NCI-H526 treated with DMSO at 0.1 percent for 48 hours (cell line): Measurements from ENCODE around the gene HES3.
"Not testable (repeated sequence)": the region's sequence is repeated elsewhere in the genome, so short reads cannot be mapped to it uniquely, and the experiment has no call there.

Source experiments
- DNase-seq: peaks from one replicate; lab custom pipeline; 2025; lab: John Stamatoyannopoulos, UW

Gene HES3

GRCh38 chr1:6219641-6220040 lies 24.3 kb upstream of the HES3 start:
- not testable (repeated sequence) for DNase-seq

GRCh38 chr1:6220236-6220635 lies 23.7 kb upstream of the HES3 start:
- no peak for DNase-seq

- no peak for DNase-seq
These were observed 22.7 kb upstream of the HES3 start for GRCh38 chr1:6221210-6221784.

- no peak for DNase-seq
These were observed 21.3 kb upstream of the HES3 start for GRCh38 chr1:6222636-6223035.

- DNase-seq = no peak
These were observed 20.4 kb upstream of the HES3 start for GRCh38 chr1:6223617-6224016.

GRCh38 chr1:6224718-6225117 lies 19.3 kb upstream of the HES3 start:
- no peak for DNase-seq

- no peak for DNase-seq
These were observed 18.3 kb upstream of the HES3 start for GRCh38 chr1:6225651-6226050.

- DNase-seq = no peak
These were observed 10.6 kb upstream of the HES3 start for GRCh38 chr1:6233376-6233775.

- no peak for DNase-seq
These were observed 9.3 kb upstream of the HES3 start for GRCh38 chr1:6234502-6235295.

GRCh38 chr1:6235296-6235677 lies 8.7 kb upstream of the HES3 start:
- DNase-seq = no peak

- DNase-seq = no peak
These were observed 6.9 kb upstream of the HES3 start for GRCh38 chr1:6237093-6237492.

GRCh38 chr1:6239213-6239752 lies 4.7 kb upstream of the HES3 start:
- DNase-seq = no peak

GRCh38 chr1:6239950-6240768 lies 3.8 kb upstream of the HES3 start:
- no peak for DNase-seq

- no peak for DNase-seq
These were observed 2.7 kb upstream of the HES3 start for GRCh38 chr1:6241107-6241886.

- no peak for DNase-seq
These were observed 1.9 kb upstream of the HES3 start for GRCh38 chr1:6241887-6242740.

- no peak for DNase-seq
These were observed 735 bp upstream of the HES3 start for GRCh38 chr1:6243053-6243834.

- DNase-seq = no peak
These were observed 546 bp downstream of the HES3 start for GRCh38 chr1:6244401-6245049.

GRCh38 chr1:6245086-6245868 lies 1.3 kb downstream of the HES3 start:
- peak; percentile 32 for DNase-seq
